Neural cell (in vitro differentiated cells): ENCODE measurements around the gene MEFV. TPM values are rescaled to one million over a fixed set of nuclear protein-coding genes. Genes with fewer than 3 reads are reported as not detected.

Experiments used
- H2AFZ ChIP-seq: fragments of 200-600, 300-800 bp; sonication (generic), shearing (Covaris generic); 2 replicates; pipeline ENCODE4 v1.6.0; 2014; ENCODE audit warnings: low read depth, mild to moderate bottlenecking, antibody characterized with exemption, low read length, moderate library complexity
- H3F3A ChIP-seq: fragments of 200-600 bp; shearing (Covaris generic); 2 replicates; pipeline ENCODE4 v1.6.1; 2016; ENCODE audit warnings: mild to moderate bottlenecking, moderate library complexity, mixed read lengths, antibody characterized with exemption, low read length; ENCODE audit not compliant: insufficient read depth, poor library complexity, severe bottlenecking
- H3K27ac ChIP-seq: fragments of 200-600, 300-800 bp; sonication (generic), shearing (Covaris generic); 2 replicates; pipeline ENCODE4 v1.5.1; 2014; ENCODE audit warnings: mild to moderate bottlenecking, low read length, moderate library complexity
- H3K27me3 ChIP-seq: fragments of 300-800, 200-600 bp; sonication (generic), shearing (Covaris generic); 2 replicates; pipeline ENCODE4 v1.6.0; 2014; ENCODE audit warnings: mild to moderate bottlenecking, low read depth, low read length, moderate library complexity; ENCODE audit not compliant: insufficient read depth
- H3K36me3 ChIP-seq: fragments of 300-800, 200-600 bp; sonication (generic), shearing (Covaris generic); 2 replicates; pipeline ENCODE4 v1.5.1; 2014; ENCODE audit warnings: mild to moderate bottlenecking, antibody characterized with exemption, low read length, moderate library complexity; ENCODE audit not compliant: insufficient read depth
- H3K4me2 ChIP-seq: fragments of 300-800, 200-600 bp; sonication (generic), shearing (Covaris generic); 2 replicates; pipeline ENCODE4 v1.6.0; 2014; ENCODE audit warnings: mild to moderate bottlenecking, low read length
- H3K4me3 ChIP-seq: fragments of 300-800, 200-600 bp; sonication (generic), shearing (Covaris generic); 2 replicates; pipeline ENCODE4 v1.5.1; 2014; ENCODE audit warnings: mild to moderate bottlenecking, low read length, moderate library complexity
- H3K79me2 ChIP-seq: fragments of 200-600 bp; shearing (Covaris generic); replicated peaks from 2 replicates; pipeline ENCODE4 v1.6.0; 2014; ENCODE audit warnings: mild to moderate bottlenecking, low read length, moderate library complexity; ENCODE audit not compliant: insufficient read depth
- H3K9ac ChIP-seq: fragments of 300-800, 200-600 bp; sonication (generic), shearing (Covaris generic); 2 replicates; pipeline ENCODE4 v1.6.1; 2016; ENCODE audit warnings: mild to moderate bottlenecking, low read length, mixed read lengths
- H3K9me2 ChIP-seq: fragments of 200-600 bp; shearing (Covaris generic); 2 replicates; pipeline ENCODE4 v1.6.1; 2016; ENCODE audit warnings: mild to moderate bottlenecking, low read length, mixed read lengths; ENCODE audit not compliant: insufficient read depth
- H3K9me3 ChIP-seq: fragments of 200-600, 300-800 bp; sonication (generic), shearing (Covaris generic); 2 replicates; pipeline ENCODE4 v1.6.1; 2016; ENCODE audit warnings: mild to moderate bottlenecking, mixed run types, low read length, moderate library complexity, mixed read lengths
- H4K20me1 ChIP-seq: fragments of 200-600 bp; shearing (Covaris generic); 2 replicates; pipeline ENCODE4 v1.6.1; 2016; ENCODE audit warnings: mild to moderate bottlenecking, mixed run types; ENCODE audit not compliant: insufficient read depth
- CTCF ChIP-seq: fragments of 450-650 bp; IDR thresholded peaks from 2 replicates; pipeline ENCODE4 v1.5.1; 2014; ENCODE audit warnings: antibody characterized with exemption, mild to moderate bottlenecking, moderate library complexity; ENCODE audit not compliant: poor library complexity, severe bottlenecking
- EP300 ChIP-seq: fragments of 450-650 bp; conservative IDR thresholded peaks from 2 replicates; pipeline ENCODE4 v1.6.1; 2014; ENCODE audit warnings: antibody characterized with exemption, mild to moderate bottlenecking, moderate library complexity; ENCODE audit not compliant: poor library complexity, severe bottlenecking
- EZH2 ChIP-seq: fragments of 200-600, 300-800 bp; shearing (Covaris generic), sonication (generic); IDR thresholded peaks from 2 replicates; pipeline ENCODE4 v1.6.1; 2014; ENCODE audit warnings: antibody characterized with exemption, low read length, borderline replicate concordance, mild to moderate bottlenecking; ENCODE audit not compliant: insufficient read depth, poor library complexity, severe bottlenecking
- MXI1 ChIP-seq: fragments of 450-650 bp; conservative IDR thresholded peaks from 2 replicates; pipeline ENCODE4 v1.6.1; 2014; ENCODE audit warnings: antibody characterized with exemption, mild to moderate bottlenecking; ENCODE audit not compliant: poor library complexity, severe bottlenecking
- POLR2AphosphoS5 ChIP-seq: IDR thresholded peaks from 2 replicates; pipeline ENCODE4 v1.6.1; 2012
- RAD21 ChIP-seq: fragments of 450-650 bp; conservative IDR thresholded peaks from 2 replicates; pipeline ENCODE4 v1.6.1; 2014; ENCODE audit warnings: antibody characterized with exemption, mild to moderate bottlenecking, moderate library complexity
- SMC3 ChIP-seq: fragments of 450-650 bp; conservative IDR thresholded peaks from 2 replicates; pipeline ENCODE4 v1.6.1; 2014; ENCODE audit warnings: antibody characterized with exemption, mild to moderate bottlenecking, moderate library complexity; ENCODE audit not compliant: poor library complexity
- TAF1 ChIP-seq: IDR thresholded peaks from 2 replicates; pipeline ENCODE4 v1.6.1; 2012; ENCODE audit warnings: low read depth
- polyA plus RNA-seq: library from polyadenylated mRNA; depleted of rRNA; stranded (reverse); fragments of >200 nt; gene quantifications from 2 replicates; pipeline ENCODE4 v1.2.3, GENCODE V29; 2014
- TF ChIP-seq, protein P1 (sequence below): IDR thresholded peaks from 2 replicates; pipeline ENCODE4 v1.6.1; 2012; ENCODE audit warnings: borderline replicate concordance

The MEFV gene
- polyA plus RNA-seq, 1 donor from 2014 or later, result not detected

- H3K9me2 ChIP-seq, result no peaks in the 10 kb centered on the region
- no peak overlapping the region for H3K4me3 ChIP-seq
- TF ChIP-seq CTCF (no peak), EP300 (no peak)
- TF ChIP-seq, protein P1, sequence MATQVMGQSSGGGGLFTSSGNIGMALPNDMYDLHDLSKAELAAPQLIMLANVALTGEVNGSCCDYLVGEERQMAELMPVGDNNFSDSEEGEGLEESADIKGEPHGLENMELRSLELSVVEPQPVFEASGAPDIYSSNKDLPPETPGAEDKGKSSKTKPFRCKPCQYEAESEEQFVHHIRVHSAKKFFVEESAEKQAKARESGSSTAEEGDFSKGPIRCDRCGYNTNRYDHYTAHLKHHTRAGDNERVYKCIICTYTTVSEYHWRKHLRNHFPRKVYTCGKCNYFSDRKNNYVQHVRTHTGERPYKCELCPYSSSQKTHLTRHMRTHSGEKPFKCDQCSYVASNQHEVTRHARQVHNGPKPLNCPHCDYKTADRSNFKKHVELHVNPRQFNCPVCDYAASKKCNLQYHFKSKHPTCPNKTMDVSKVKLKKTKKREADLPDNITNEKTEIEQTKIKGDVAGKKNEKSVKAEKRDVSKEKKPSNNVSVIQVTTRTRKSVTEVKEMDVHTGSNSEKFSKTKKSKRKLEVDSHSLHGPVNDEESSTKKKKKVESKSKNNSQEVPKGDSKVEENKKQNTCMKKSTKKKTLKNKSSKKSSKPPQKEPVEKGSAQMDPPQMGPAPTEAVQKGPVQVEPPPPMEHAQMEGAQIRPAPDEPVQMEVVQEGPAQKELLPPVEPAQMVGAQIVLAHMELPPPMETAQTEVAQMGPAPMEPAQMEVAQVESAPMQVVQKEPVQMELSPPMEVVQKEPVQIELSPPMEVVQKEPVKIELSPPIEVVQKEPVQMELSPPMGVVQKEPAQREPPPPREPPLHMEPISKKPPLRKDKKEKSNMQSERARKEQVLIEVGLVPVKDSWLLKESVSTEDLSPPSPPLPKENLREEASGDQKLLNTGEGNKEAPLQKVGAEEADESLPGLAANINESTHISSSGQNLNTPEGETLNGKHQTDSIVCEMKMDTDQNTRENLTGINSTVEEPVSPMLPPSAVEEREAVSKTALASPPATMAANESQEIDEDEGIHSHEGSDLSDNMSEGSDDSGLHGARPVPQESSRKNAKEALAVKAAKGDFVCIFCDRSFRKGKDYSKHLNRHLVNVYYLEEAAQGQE, result no peak
- H3K27me3 ChIP-seq, result no peaks in the 10 kb centered on the region
- no peaks in the 10 kb centered on the region for H3K9me3 ChIP-seq
- H3K27ac ChIP-seq, result no peak overlapping the region
- no peak overlapping the region for H3K9ac ChIP-seq
- no peak overlapping the region for H3K4me2 ChIP-seq
- no peaks in the 10 kb centered on the region for H3F3A ChIP-seq
- no peak overlapping the region for H2AFZ ChIP-seq
- H4K20me1 ChIP-seq, result no peaks in the 10 kb centered on the region
- no peaks in the 10 kb centered on the region for H3K36me3 ChIP-seq
- no peaks in the 10 kb centered on the region for H3K79me2 ChIP-seq
Observed at GRCh38 chr16:3252967-3253366, 3.5 kb downstream of the MEFV start.

- no peak for TF ChIP-seq CTCF
- no peak for TF ChIP-seq EZH2
- TF ChIP-seq POLR2AphosphoS5, result no peak
- no peak for TF ChIP-seq MXI1
- no peak for TF ChIP-seq EP300
- no peak for TF ChIP-seq SMC3
- TF ChIP-seq, protein P1, result no peak
- TF ChIP-seq RAD21, result no peak
- no peak for TF ChIP-seq TAF1
- Histone ChIP-seq H3K27ac (no peak overlapping the region), H3K9me3 (no peaks in the 10 kb centered on the region), H3K27me3 (no peaks in the 10 kb centered on the region), H3K79me2 (no peaks in the 10 kb centered on the region), H4K20me1 (no peaks in the 10 kb centered on the region), H3K4me3 (no peak overlapping the region), H3K36me3 (no peaks in the 10 kb centered on the region), H2AFZ (no peak overlapping the region), H3K9me2 (no peaks in the 10 kb centered on the region), H3K9ac (no peak overlapping the region), H3K4me2 (no peak overlapping the region), H3F3A (no peaks in the 10 kb centered on the region)
Observed at GRCh38 chr16:3249451-3249850, 7.0 kb downstream of the MEFV start.
